A549 (cell line): ENCODE results near the gene BAHCC1. TPM values are rescaled to one million over a fixed set of nuclear protein-coding genes. Genes with fewer than 3 reads are reported as not detected.
A peak's percentile ranks its signal among the peaks of the same experiment; 100 is the strongest.

Experiments used
- ATAC-seq, 2 experiments: fragments of 200-7000 bp in 1 of 2; fragments of >200 bp in 1 of 2; cut with Nextera tagmentation in 1 of 2; cut with Tn5 transposase in 1 of 2; 3 replicates each; pipeline versions ENCODE4 v1.8.0 to v1.9.1; 2018 to 2020; ENCODE audit warnings: mild to moderate bottlenecking in 1 of 2, moderate library complexity in 1 of 2
- CTCF ChIA-PET: fragments of 300-600 bp; sonication (Branson Sonifier 250); formaldehyde crosslinking; extraction: SDS; loops from one replicate; lab custom pipeline; 2021; ENCODE audit warnings: antibody characterized with exemption, inconsistent platforms; lab: Yijun Ruan, JAX
- POLR2A ChIA-PET: fragments of 350-600 bp; formaldehyde crosslinking; extraction: SDS; loops from one replicate; lab custom pipeline; 2021; ENCODE audit warnings: antibody characterized with exemption, inconsistent platforms; lab: Yijun Ruan, JAX
- DNase-seq, 2 experiments: peaks; one replicate each; pipeline versions ENCODE4 v3.0.0 to v3.0.0-alpha.2; 2011 to 2016; ENCODE audit warnings: low read depth in 1 of 2, low spot score in 1 of 2
- FAIRE-seq: peaks from 2 replicates; lab custom pipeline; 2011; peaks lifted over from hg19 to GRCh38; lab: Jason Lieb, UNC
- H3K27ac ChIP-seq, 2 experiments: fragments of >200 bp; sonication (Bioruptor Twin); formaldehyde crosslinking; 3 replicates each; pipeline ENCODE4 v1.5.1; 2016 to 2017
- H3K4me1 ChIP-seq: fragments of >200 bp; sonication (Bioruptor Twin); formaldehyde crosslinking; 3 replicates; pipeline ENCODE4 v1.6.1; 2016
- H3K4me2 ChIP-seq: fragments of >200 bp; sonication (Bioruptor Twin); formaldehyde crosslinking; 3 replicates; pipeline ENCODE4 v1.6.1; 2016
- H3K4me3 ChIP-seq: fragments of >200 bp; sonication (Bioruptor Twin); formaldehyde crosslinking; 3 replicates; pipeline ENCODE4 v1.5.1; 2016
- H3K9me3 ChIP-seq: fragments of >200 bp; sonication (Bioruptor Twin); formaldehyde crosslinking; 3 replicates; pipeline ENCODE4 v1.6.1; 2016
- BCL3 ChIP-seq: fragments of >200 bp; sonication (Bioruptor Twin); formaldehyde crosslinking; IDR thresholded peaks from 3 replicates; pipeline ENCODE4 v1.6.1; 2016
- BHLHE40 ChIP-seq: IDR thresholded peaks from 2 replicates; pipeline ENCODE4 v1.6.1; 2012; ENCODE audit warnings: low read depth, low read length, inconsistent platforms
- CBX2 ChIP-seq: fragments of 200-600 bp; sonication (generic); IDR thresholded peaks from 2 replicates; pipeline ENCODE4 v1.6.1; 2016; ENCODE audit warnings: low read depth, mild to moderate bottlenecking, borderline replicate concordance
- CEBPB ChIP-seq, 2 experiments: fragments of >200 bp in 1 of 2; sonication (Bioruptor Twin) in 1 of 2; formaldehyde crosslinking in 1 of 2; IDR thresholded peaks; 2 replicates each; pipeline ENCODE4 v1.6.1; 2012 to 2016
- EP300 ChIP-seq, 2 experiments: fragments of >200 bp; sonication (Bioruptor Twin); formaldehyde crosslinking; IDR thresholded peaks; 2 replicates in 1 of 2; 3 replicates in 1 of 2; pipeline ENCODE4 v1.6.1; 2016 to 2017
- FOXS1 ChIP-seq: fragments of 250-450 bp; sonication (Bioruptor Pico); IDR thresholded peaks from 2 replicates; pipeline ENCODE4 v1.5.0; 2020; ENCODE audit warnings: mild to moderate bottlenecking, moderate library complexity
- GATA3 ChIP-seq: IDR thresholded peaks from 2 replicates; pipeline ENCODE4 v1.6.1; 2012; ENCODE audit warnings: borderline replicate concordance
- HEYL ChIP-seq: fragments of 250-450 bp; sonication (Bioruptor Pico); IDR thresholded peaks from 2 replicates; pipeline ENCODE4 v1.8.0; 2021; ENCODE audit warnings: mild to moderate bottlenecking, moderate library complexity
- HOXA7 ChIP-seq: fragments of 250-450 bp; sonication (Bioruptor Pico); IDR thresholded peaks from 2 replicates; pipeline ENCODE4 v1.5.0; 2020; ENCODE audit warnings: mild to moderate bottlenecking, moderate library complexity
- HOXB13 ChIP-seq: fragments of 250-450 bp; sonication (Bioruptor Pico); IDR thresholded peaks from 2 replicates; pipeline ENCODE4 v1.5.0; 2020; ENCODE audit warnings: low read depth, mild to moderate bottlenecking, moderate library complexity
- JUNB ChIP-seq: fragments of >200 bp; sonication (Bioruptor Twin); formaldehyde crosslinking; IDR thresholded peaks from 2 replicates; pipeline ENCODE4 v1.6.1; 2016
- KDM5A ChIP-seq: fragments of 200-600 bp; sonication (generic); IDR thresholded peaks from 2 replicates; pipeline ENCODE4 v1.6.1; 2016; ENCODE audit warnings: antibody characterized with exemption, mild to moderate bottlenecking
- MAFK ChIP-seq: fragments of 450-650 bp; IDR thresholded peaks from 2 replicates; pipeline ENCODE4 v1.6.1; 2014; ENCODE audit not compliant: partially characterized antibody
- PBX3 ChIP-seq: IDR thresholded peaks from 2 replicates; pipeline ENCODE4 v1.6.1; 2012
- POLR2A ChIP-seq: IDR thresholded peaks from 2 replicates; pipeline ENCODE4 v1.6.1; 2012; ENCODE audit warnings: mild to moderate bottlenecking, low read length
- RARB ChIP-seq: fragments of 250-450 bp; sonication (Bioruptor Pico); IDR thresholded peaks from 2 replicates; pipeline ENCODE4 v1.8.0; 2021; ENCODE audit warnings: mild to moderate bottlenecking, moderate library complexity
- RCOR1 ChIP-seq: fragments of 150-350 bp; IDR thresholded peaks from 2 replicates; pipeline ENCODE4 v1.6.1; 2014; ENCODE audit warnings: antibody characterized with exemption, low read length, low read depth
- RFX5 ChIP-seq: fragments of 450-650 bp; IDR thresholded peaks from 2 replicates; pipeline ENCODE4 v1.7.1; 2014; ENCODE audit warnings: antibody characterized with exemption, mild to moderate bottlenecking, moderate library complexity
- RNF2 ChIP-seq: fragments of 200-600 bp; sonication (generic); IDR thresholded peaks from 2 replicates; pipeline ENCODE4 v1.6.1; 2016; ENCODE audit warnings: low read depth, mild to moderate bottlenecking, antibody characterized with exemption, moderate library complexity, borderline replicate concordance
- SMC3 ChIP-seq: fragments of >200 bp; sonication (Bioruptor Twin); formaldehyde crosslinking; IDR thresholded peaks from 3 replicates; pipeline ENCODE4 v1.6.1; 2018; ENCODE audit warnings: inconsistent platforms
- ZC3H11A ChIP-seq: fragments of 450-650 bp; IDR thresholded peaks from 2 replicates; pipeline ENCODE4 v1.6.1; 2014; ENCODE audit warnings: antibody characterized with exemption, mild to moderate bottlenecking
- WGBS: methylation state at CpG from one replicate; pipeline ENCODE4 v1.1.6; 2017; ENCODE audit errors: missing lambda C conversion rate; 5-methylcytosine and 5-hydroxymethylcytosine counted together
- polyA plus RNA-seq, 4 experiments: library from polyadenylated mRNA; depleted of rRNA in 3 of 4; stranded (reverse); fragments of >200 nt; fragmentation: RNase III in 1 of 4; extraction: RNeasy Plus Mini Kit Qiagen cat#74134 plus additional on column Dnase treatment in 1 of 4; gene quantifications; 2 replicates in 3 of 4; 3 replicates in 1 of 4; pipeline ENCODE4 v1.2.3, GENCODE V29; 2011 to 2017
- TF ChIP-seq, protein P1 (sequence below): fragments of 200-600 bp; sonication (generic); IDR thresholded peaks from 2 replicates; pipeline ENCODE4 v1.6.1; 2016; ENCODE audit warnings: antibody characterized with exemption, mild to moderate bottlenecking, moderate library complexity
- TF ChIP-seq, protein P2 (sequence below): fragments of >200 bp; sonication (Bioruptor Twin); formaldehyde crosslinking; IDR thresholded peaks from 3 replicates; pipeline ENCODE4 v1.5.1; 2016

Gene BAHCC1
- polyA plus RNA-seq, 2 of the 4 experiments (the other 2 are of a cell fraction), result 2.6 to 5.8 TPM

GRCh38 chr17:81370294-81370693, 25.0 kb upstream of the BAHCC1 start:
- TF ChIP-seq BHLHE40 (no peak), SMC3 (no peak), BCL3 (no peak), HEYL (CRISPR knock-in tag) (no peak), GATA3 (no peak), PBX3 (no peak), HOXB13 (CRISPR knock-in tag) (no peak), ZC3H11A (no peak), RARB (CRISPR knock-in tag) (no peak), MAFK (no peak), RNF2 (no peak), POLR2A (no peak), HOXA7 (no peak)
- TF ChIP-seq, protein P1, sequence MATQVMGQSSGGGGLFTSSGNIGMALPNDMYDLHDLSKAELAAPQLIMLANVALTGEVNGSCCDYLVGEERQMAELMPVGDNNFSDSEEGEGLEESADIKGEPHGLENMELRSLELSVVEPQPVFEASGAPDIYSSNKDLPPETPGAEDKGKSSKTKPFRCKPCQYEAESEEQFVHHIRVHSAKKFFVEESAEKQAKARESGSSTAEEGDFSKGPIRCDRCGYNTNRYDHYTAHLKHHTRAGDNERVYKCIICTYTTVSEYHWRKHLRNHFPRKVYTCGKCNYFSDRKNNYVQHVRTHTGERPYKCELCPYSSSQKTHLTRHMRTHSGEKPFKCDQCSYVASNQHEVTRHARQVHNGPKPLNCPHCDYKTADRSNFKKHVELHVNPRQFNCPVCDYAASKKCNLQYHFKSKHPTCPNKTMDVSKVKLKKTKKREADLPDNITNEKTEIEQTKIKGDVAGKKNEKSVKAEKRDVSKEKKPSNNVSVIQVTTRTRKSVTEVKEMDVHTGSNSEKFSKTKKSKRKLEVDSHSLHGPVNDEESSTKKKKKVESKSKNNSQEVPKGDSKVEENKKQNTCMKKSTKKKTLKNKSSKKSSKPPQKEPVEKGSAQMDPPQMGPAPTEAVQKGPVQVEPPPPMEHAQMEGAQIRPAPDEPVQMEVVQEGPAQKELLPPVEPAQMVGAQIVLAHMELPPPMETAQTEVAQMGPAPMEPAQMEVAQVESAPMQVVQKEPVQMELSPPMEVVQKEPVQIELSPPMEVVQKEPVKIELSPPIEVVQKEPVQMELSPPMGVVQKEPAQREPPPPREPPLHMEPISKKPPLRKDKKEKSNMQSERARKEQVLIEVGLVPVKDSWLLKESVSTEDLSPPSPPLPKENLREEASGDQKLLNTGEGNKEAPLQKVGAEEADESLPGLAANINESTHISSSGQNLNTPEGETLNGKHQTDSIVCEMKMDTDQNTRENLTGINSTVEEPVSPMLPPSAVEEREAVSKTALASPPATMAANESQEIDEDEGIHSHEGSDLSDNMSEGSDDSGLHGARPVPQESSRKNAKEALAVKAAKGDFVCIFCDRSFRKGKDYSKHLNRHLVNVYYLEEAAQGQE, result no peak
- TF ChIP-seq, all 56 proteins: peak for 0
- ATAC-seq (no peak), FAIRE-seq (no peak), DNase-seq (no peak)
- H3K4me1 ChIP-seq, result peaks cover 8% of the 10 kb centered on the region
- no peak overlapping the region for H3K27ac ChIP-seq
- H3K4me2 ChIP-seq, result no peak overlapping the region
- ChIA-PET POLR2A (interaction anchor here (0.7 kb wide), 1 partner anchor 142 kb away, joined by 6 read pairs; no protein-coding TSS in a partner anchor), CTCF (interaction anchor here (2.3 to 2.6 kb wide), 2 partner anchors 60 to 79 kb away, joined by 12 to 17 read pairs; no protein-coding TSS in a partner anchor)
- H3K9me3 ChIP-seq, result no peaks in the 10 kb centered on the region
- WGBS, result 83% methylated on average over 5 of the region's 5 CpGs
- H3K4me3 ChIP-seq, result no peak overlapping the region

GRCh38 chr17:81371910-81372760, 23.1 kb upstream of the BAHCC1 start:
- H3K9me3 ChIP-seq, result no peaks in the 10 kb centered on the region
- ChIA-PET POLR2A (interaction anchor here (1.1 kb wide), 1 partner anchor 77 kb away, joined by 3 read pairs; the partner anchor contains the start of gene SLC38A10), CTCF (interaction anchor here (0.6 to 6.9 kb wide), 30 partner anchors 9 to 207 kb away, joined by 3 to 60 read pairs (median 4); no protein-coding TSS in a partner anchor)
- peak; percentile 91 to 95 for ATAC-seq
- no peak overlapping the region for H3K4me2 ChIP-seq
- peak; percentile 73 to 77 for DNase-seq
- 55% methylated on average over 19 of the region's 22 CpGs for WGBS
- H3K4me3 ChIP-seq, result no peak overlapping the region
- peaks cover 5% of the 10 kb centered on the region for H3K4me1 ChIP-seq
- FAIRE-seq, result no peak
- peak overlapping the region; percentile 19 to 36; a peak in 2 of 6 replicates for H3K27ac ChIP-seq
- TF ChIP-seq JUNB (no peak), HEYL (CRISPR knock-in tag) (no peak), FOXS1 (no peak), HOXA7 (no peak), RFX5 (no peak), EP300 (IDR thresholded peaks at IDR 0.05) (no peak), CEBPB (IDR thresholded peaks at IDR 0.05) (no peak), RCOR1 (no peak), KDM5A (no peak), CBX2 (no peak)
- TF ChIP-seq, protein P1, result no peak
- TF ChIP-seq, protein P2, sequence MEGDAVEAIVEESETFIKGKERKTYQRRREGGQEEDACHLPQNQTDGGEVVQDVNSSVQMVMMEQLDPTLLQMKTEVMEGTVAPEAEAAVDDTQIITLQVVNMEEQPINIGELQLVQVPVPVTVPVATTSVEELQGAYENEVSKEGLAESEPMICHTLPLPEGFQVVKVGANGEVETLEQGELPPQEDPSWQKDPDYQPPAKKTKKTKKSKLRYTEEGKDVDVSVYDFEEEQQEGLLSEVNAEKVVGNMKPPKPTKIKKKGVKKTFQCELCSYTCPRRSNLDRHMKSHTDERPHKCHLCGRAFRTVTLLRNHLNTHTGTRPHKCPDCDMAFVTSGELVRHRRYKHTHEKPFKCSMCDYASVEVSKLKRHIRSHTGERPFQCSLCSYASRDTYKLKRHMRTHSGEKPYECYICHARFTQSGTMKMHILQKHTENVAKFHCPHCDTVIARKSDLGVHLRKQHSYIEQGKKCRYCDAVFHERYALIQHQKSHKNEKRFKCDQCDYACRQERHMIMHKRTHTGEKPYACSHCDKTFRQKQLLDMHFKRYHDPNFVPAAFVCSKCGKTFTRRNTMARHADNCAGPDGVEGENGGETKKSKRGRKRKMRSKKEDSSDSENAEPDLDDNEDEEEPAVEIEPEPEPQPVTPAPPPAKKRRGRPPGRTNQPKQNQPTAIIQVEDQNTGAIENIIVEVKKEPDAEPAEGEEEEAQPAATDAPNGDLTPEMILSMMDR, result peak; percentile 55
